CD8-positive, alpha-beta memory T cell (primary cell): ENCODE results near the gene INTS4. TPM values are rescaled to one million over a fixed set of nuclear protein-coding genes. Genes with fewer than 3 reads are reported as not detected.
"Not testable (repeated sequence)": the region's sequence is repeated elsewhere in the genome, so short reads cannot be mapped to it uniquely, and the experiment has no call there.

Experiments
- CTCF ChIA-PET: fragments of 350-600 bp; sonication (Branson Sonifier 250); formaldehyde crosslinking; loops from one replicate; lab custom pipeline; 2021; ENCODE audit warnings: antibody characterized with exemption; lab: Charles Lee
- POLR2A ChIA-PET: fragments of 350-600 bp; sonication (Branson Sonifier 250); formaldehyde crosslinking; loops from one replicate; lab custom pipeline; 2021; ENCODE audit warnings: antibody characterized with exemption; lab: Charles Lee
- DNase-seq, 5 donors: peaks; one replicate each; pipeline versions ENCODE4 v3.0.0 to v3.0.0-alpha.2; 2020 to 2022; ENCODE audit warnings: mixed read lengths in 1 of 5
- H3K27ac ChIP-seq: one replicate; pipeline ENCODE4 v1.7.0; 2013; ENCODE audit warnings: low read depth, mild to moderate bottlenecking, low read length, moderate library complexity
- H3K27me3 ChIP-seq: 2 replicates; pipeline ENCODE4 v1.7.0; 2013; ENCODE audit warnings: low read length, mild to moderate bottlenecking; ENCODE audit not compliant: insufficient read depth, poor library complexity, severe bottlenecking
- H3K36me3 ChIP-seq: 2 replicates; pipeline ENCODE4 v1.7.0; 2013; ENCODE audit warnings: mild to moderate bottlenecking, low read length, moderate library complexity; ENCODE audit not compliant: insufficient read depth
- H3K4me1 ChIP-seq: 2 replicates; pipeline ENCODE4 v1.7.0; 2013; ENCODE audit warnings: mild to moderate bottlenecking, low read length, moderate library complexity; ENCODE audit not compliant: insufficient read depth
- H3K4me3 ChIP-seq: 2 replicates; pipeline ENCODE4 v1.7.0; 2013; ENCODE audit warnings: mild to moderate bottlenecking, low read length
- H3K9me3 ChIP-seq: 2 replicates; pipeline ENCODE4 v1.7.0; 2013; ENCODE audit warnings: mild to moderate bottlenecking, low read length
- H3K27ac Mint-ChIP-seq, 8 donors: one replicate each; pipeline ENCODE4 v1.8.0; 2020 to 2021; ENCODE audit warnings: mixed read lengths in 8 of 8, mild to moderate bottlenecking in 6 of 8, inconsistent platforms in 3 of 8, moderate library complexity in 3 of 8
- H3K27me3 Mint-ChIP-seq, 2 donors: one replicate each; pipeline ENCODE4 v1.8.0; 2020 to 2021; ENCODE audit warnings: mixed read lengths in 2 of 2, mild to moderate bottlenecking in 1 of 2, moderate library complexity in 1 of 2
- H3K36me3 Mint-ChIP-seq, 3 donors: one replicate each; pipeline ENCODE4 v1.8.0; 2020 to 2021; ENCODE audit warnings: mixed read lengths in 3 of 3, inconsistent platforms in 1 of 3, mild to moderate bottlenecking in 1 of 3
- H3K4me1 Mint-ChIP-seq, 3 donors: one replicate each; pipeline ENCODE4 v1.8.0; 2020 to 2021; ENCODE audit warnings: mixed read lengths in 3 of 3, inconsistent platforms in 1 of 3, mild to moderate bottlenecking in 1 of 3
- H3K4me3 Mint-ChIP-seq, 7 donors: one replicate each; pipeline ENCODE4 v1.8.0; 2020 to 2021; ENCODE audit warnings: mixed read lengths in 7 of 7, mild to moderate bottlenecking in 6 of 7, moderate library complexity in 4 of 7, inconsistent platforms in 2 of 7
- H3K9me3 Mint-ChIP-seq, 5 donors: one replicate each; pipeline ENCODE4 v1.8.0; 2020 to 2022; ENCODE audit warnings: mixed read lengths in 5 of 5, mild to moderate bottlenecking in 3 of 5, moderate library complexity in 2 of 5, inconsistent platforms in 1 of 5
- polyA plus RNA-seq: library from polyadenylated mRNA; unstranded; fragments of 300-500 nt; fragmentation: Illumina TruSeq; gene quantifications from one replicate; pipeline ENCODE4 v1.2.3, GENCODE V29; 2021
- total RNA-seq, 2 experiments: library from RNA; stranded (reverse); gene quantifications; one replicate each; pipeline ENCODE4 v1.2.3, GENCODE V29; 2021

INTS4 gene
- total and polyA plus RNA-seq, 3 experiments from 2014 or later: 44.5 to 54.9 (median 52.2) TPM

DNA sequence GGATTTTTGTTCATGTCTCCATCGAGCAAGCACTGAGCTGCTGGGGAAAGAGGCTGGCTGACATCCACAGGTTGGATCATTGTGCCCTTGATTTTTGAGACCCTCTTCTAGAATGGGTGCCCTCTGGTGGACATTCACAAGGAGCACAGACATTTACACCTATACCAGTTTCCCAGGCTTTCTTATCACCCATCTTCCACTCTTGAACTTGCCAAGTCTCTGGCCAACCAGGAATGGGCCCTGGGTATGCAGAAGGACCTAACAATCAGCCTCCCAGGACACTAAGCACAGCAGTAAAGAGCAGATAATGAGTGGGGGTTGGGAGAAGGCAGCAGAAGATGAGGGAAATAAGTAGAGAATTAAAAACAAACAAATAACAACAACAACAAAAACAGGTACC, 5.7 kb upstream of the INTS4 start:
- no peaks in the 10 kb centered on the region for H3K36me3 ChIP-seq
- no peaks in the 10 kb centered on the region for H3K9me3 ChIP-seq
- Mint-ChIP-seq H3K27ac (peak overlapping the region in 2 of 8 donors; percentile 11 to 38), H3K36me3 (peaks cover 0 to 2% (median 0%) of the 10 kb centered on the region in 3 donors), H3K4me3 (peak overlapping the region in 1 of 7 donors; percentile 17), H3K4me1 (peaks cover 2 to 7% (median 5%) of the 10 kb centered on the region in 3 donors), H3K9me3 (no peaks in the 10 kb centered on the region), H3K27me3 (peaks cover 0 to 2% of the 10 kb centered on the region in 2 donors)
- ChIA-PET POLR2A (no interaction called here), CTCF (interaction anchor here (1.0 to 1.4 kb wide), 3 partner anchors 13 to 78 kb away, joined by 3 to 4 read pairs (median 3); no protein-coding TSS in a partner anchor)
- H3K27ac ChIP-seq: no peak overlapping the region
- H3K4me3 ChIP-seq: no peak overlapping the region
- H3K4me1 ChIP-seq: peaks cover 8% of the 10 kb centered on the region
- no peaks in the 10 kb centered on the region for H3K27me3 ChIP-seq
- DNase-seq: peak in 3 of 5 donors; percentile 28 to 52 (median 40)

DNA sequence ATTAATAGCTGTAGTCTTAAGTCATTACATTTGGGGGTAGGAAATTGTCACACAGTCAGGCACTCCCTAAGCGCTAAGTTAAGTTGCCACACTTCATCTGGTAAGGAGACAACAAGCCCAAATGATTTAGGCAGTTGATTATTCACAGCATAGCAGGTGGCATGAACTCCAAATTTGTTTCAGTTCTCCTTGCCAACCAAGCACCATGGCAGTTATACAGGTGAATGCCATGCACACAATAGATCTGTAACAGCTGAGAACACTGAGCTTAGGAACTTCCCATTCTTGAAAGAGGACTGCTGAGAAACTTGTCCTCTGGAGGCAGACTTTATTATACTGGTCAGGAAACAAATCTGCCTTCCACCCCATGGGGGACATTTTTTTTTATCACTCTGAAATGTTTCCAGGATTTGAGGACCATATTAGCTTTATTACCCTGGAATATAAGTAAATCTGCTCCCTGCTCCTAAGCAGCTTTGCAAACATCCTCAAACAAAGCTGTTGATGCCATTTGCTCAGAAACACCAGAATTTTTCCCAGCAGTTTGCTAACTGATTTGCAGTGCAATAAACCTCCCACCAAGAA, 5.1 kb upstream of the INTS4 start:
- H3K27ac ChIP-seq: no peak overlapping the region
- POLR2A ChIA-PET: no interaction called here

DNA sequence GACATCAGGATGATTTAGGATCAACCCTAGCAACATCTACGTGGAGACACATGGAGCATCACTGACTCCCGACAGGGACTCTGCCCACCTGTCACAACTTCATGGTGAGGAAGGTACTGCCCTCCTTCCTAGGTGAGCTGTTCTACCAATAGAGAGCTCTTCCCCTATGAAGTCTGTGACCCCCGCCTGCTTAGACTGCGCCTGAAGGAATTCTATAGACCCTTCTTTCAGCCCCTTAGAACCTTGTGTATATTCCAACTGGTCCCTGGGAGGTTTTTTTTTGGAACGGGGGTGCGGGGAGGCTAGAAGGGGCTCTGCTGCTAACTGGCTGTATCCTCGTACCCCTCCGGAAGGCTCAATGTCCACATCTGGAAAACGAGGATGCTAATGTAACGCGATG, 566 bp downstream of the INTS4 start:
- no peak for DNase-seq
- peak overlapping the region; percentile 82 for H3K4me3 ChIP-seq
- Mint-ChIP-seq H3K27me3 (no peaks in the 10 kb centered on the region), H3K4me1 (peaks cover 30 to 53% (median 43%) of the 10 kb centered on the region in 3 donors), H3K4me3 (peak overlapping the region; percentile 87 to 97 (median 93)), H3K9me3 (no peaks in the 10 kb centered on the region), H3K36me3 (peaks cover 0 to 19% (median 5%) of the 10 kb centered on the region in 3 donors), H3K27ac (peak overlapping the region; percentile 94 to 99 (median 96))
- POLR2A ChIA-PET: interaction anchor here (0.5 to 1.4 kb wide), 4 partner anchors 53 to 581 kb away, joined by 3 to 12 read pairs (median 6); partner anchors contain the start of genes AAMDC, NARS2 and RSF1
- H3K27me3 ChIP-seq: no peaks in the 10 kb centered on the region
- H3K9me3 ChIP-seq: no peaks in the 10 kb centered on the region
- H3K4me1 ChIP-seq: peaks cover 25% of the 10 kb centered on the region
- CTCF ChIA-PET: interaction anchor here (1.1 to 1.7 kb wide), 4 partner anchors 52 to 946 kb away, joined by 3 to 9 read pairs (median 5); partner anchors contain the start of genes ALG8, KCTD21 and USP35
- H3K36me3 ChIP-seq: no peaks in the 10 kb centered on the region
- H3K27ac ChIP-seq: peak overlapping the region; percentile 78

More for the DNA sequence above, 5.1 kb upstream of the INTS4 start:
- H3K36me3 ChIP-seq: no peaks in the 10 kb centered on the region
- no peaks in the 10 kb centered on the region for H3K9me3 ChIP-seq
- no peak overlapping the region for H3K4me3 Mint-ChIP-seq
- no peak for DNase-seq
- no peaks in the 10 kb centered on the region for H3K27me3 ChIP-seq
- peaks cover 0 to 2% (median 2%) of the 10 kb centered on the region in 3 donors for H3K36me3 Mint-ChIP-seq
- H3K27me3 Mint-ChIP-seq: peaks cover 0 to 2% of the 10 kb centered on the region in 2 donors
- CTCF ChIA-PET: interaction anchor here (0.6 to 1.4 kb wide), 4 partner anchors 12 to 224 kb away, joined by 3 to 4 read pairs (median 4); no protein-coding TSS in a partner anchor
- H3K4me3 ChIP-seq: no peak overlapping the region
- H3K9me3 Mint-ChIP-seq: no peaks in the 10 kb centered on the region
- peak overlapping the region in 1 of 8 donors; percentile 11 for H3K27ac Mint-ChIP-seq
- H3K4me1 ChIP-seq: peaks cover 10% of the 10 kb centered on the region
- peaks cover 7 to 14% (median 8%) of the 10 kb centered on the region in 3 donors for H3K4me1 Mint-ChIP-seq

DNA sequence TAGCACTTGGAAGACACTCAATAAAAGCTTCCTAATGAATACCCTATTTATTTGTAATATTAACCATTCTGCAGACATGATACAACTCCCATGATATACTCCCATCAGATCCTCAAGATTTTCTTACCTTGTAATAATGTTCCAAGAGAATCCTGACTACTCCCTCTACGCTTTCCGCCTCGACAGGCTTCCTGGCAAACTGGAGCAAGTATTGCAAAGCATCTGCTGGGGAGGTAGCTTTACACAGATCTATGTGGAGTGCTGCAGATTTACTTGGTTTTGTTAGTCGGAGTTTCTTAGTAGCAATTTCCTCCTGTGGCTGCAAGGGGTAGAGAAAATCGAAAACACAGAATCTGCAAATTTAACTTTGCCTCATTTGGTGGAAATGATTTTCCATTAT, 3.5 kb downstream of the INTS4 start:
- CTCF ChIA-PET: no interaction called here
- Histone ChIP-seq H3K4me3 (no peak overlapping the region), H3K9me3 (no peaks in the 10 kb centered on the region), H3K4me1 (peaks cover 25% of the 10 kb centered on the region), H3K27ac (no peak overlapping the region), H3K36me3 (no peaks in the 10 kb centered on the region), H3K27me3 (no peaks in the 10 kb centered on the region)
- Mint-ChIP-seq H3K9me3 (peaks cover 0 to 4% (median 0%) of the 10 kb centered on the region in 5 donors), H3K27me3 (no peaks in the 10 kb centered on the region), H3K4me1 (peaks cover 40 to 69% (median 56%) of the 10 kb centered on the region in 3 donors), H3K36me3 (peaks cover 11 to 45% (median 17%) of the 10 kb centered on the region in 3 donors), H3K27ac (no peak overlapping the region), H3K4me3 (peak overlapping the region in 2 of 7 donors; percentile 14 to 19)
- no peak for DNase-seq
- POLR2A ChIA-PET: no interaction called here

DNA sequence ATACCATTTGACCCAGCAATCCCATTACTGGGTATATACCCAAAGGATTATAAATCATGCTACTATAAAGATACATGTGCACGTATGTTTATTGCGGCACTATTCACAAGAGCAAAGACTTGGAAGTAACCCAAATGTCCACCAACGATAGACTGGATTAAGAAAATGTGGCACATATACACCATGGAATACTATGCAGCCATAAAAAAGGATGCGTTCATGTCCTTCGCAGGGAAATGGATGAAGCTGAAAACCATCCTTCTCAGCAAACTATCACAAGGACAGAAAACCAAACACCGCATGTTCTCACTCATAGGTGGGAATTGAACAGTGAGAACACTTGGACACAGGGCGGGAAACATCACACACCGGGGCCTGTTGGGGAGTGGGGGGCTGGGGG, 8.0 kb downstream of the INTS4 start:
- H3K27me3 Mint-ChIP-seq, H3K9me3 Mint-ChIP-seq, DNase-seq, H3K36me3 ChIP-seq, H3K4me3 Mint-ChIP-seq, H3K27ac ChIP-seq, H3K27me3 ChIP-seq, CTCF ChIA-PET, POLR2A ChIA-PET, H3K4me3 ChIP-seq, H3K9me3 ChIP-seq, H3K4me1 ChIP-seq: not testable (repeated sequence)
- H3K27ac Mint-ChIP-seq: peak overlapping the region in 1 of 8 donors; percentile 41
- H3K4me1 Mint-ChIP-seq: peaks cover 30 to 63% (median 47%) of the 10 kb centered on the region in 3 donors
- peaks cover 27 to 77% (median 41%) of the 10 kb centered on the region in 3 donors for H3K36me3 Mint-ChIP-seq

DNA sequence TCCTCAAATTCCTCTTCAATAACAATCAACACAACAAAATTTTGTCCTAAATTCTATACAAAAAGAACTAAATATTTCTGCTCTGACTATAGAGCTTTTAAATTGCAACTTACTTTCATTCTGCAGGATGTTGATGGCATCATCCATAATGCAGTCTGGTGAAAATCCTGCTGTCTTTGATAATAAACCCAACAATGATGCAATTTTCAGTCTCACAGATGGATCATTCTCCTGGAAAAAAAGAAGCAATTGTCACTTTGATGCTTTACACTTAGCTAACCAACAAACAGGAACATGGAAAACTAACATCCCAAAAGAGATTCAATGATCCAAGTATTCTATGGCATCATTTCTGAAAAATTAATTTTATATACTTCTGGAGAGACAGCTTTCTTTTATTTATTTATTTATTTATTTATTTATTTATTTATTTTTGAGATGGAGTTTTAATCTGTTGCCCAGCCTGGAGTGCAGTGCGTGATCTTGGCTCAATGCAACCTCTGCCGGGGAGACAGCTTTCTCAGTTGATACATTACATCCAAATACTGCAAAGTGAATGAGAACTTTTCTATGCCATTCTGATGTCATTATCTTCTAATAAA, 13.0 kb downstream of the INTS4 start:
- H3K4me1 Mint-ChIP-seq: peaks cover 22 to 43% (median 32%) of the 10 kb centered on the region in 3 donors
- peaks cover 24 to 85% (median 46%) of the 10 kb centered on the region in 3 donors for H3K36me3 Mint-ChIP-seq
- POLR2A ChIA-PET: interaction anchor here (0.6 kb wide), 2 partner anchors 13 to 544 kb away, joined by 3 to 7 read pairs; partner anchors contain the start of gene INTS4
- H3K27me3 ChIP-seq: no peaks in the 10 kb centered on the region
- no peak overlapping the region for H3K4me3 ChIP-seq
- CTCF ChIA-PET: no interaction called here
- H3K27me3 Mint-ChIP-seq: no peaks in the 10 kb centered on the region
- H3K27ac Mint-ChIP-seq: no peak overlapping the region
- no peaks in the 10 kb centered on the region for H3K9me3 ChIP-seq
- H3K27ac ChIP-seq: no peak overlapping the region
- H3K9me3 Mint-ChIP-seq: peaks cover 0 to 8% (median 0%) of the 10 kb centered on the region in 5 donors
- H3K4me3 Mint-ChIP-seq: no peak overlapping the region
- H3K4me1 ChIP-seq: no peaks in the 10 kb centered on the region
- DNase-seq: no peak
- H3K36me3 ChIP-seq: peaks cover 6% of the 10 kb centered on the region

DNA sequence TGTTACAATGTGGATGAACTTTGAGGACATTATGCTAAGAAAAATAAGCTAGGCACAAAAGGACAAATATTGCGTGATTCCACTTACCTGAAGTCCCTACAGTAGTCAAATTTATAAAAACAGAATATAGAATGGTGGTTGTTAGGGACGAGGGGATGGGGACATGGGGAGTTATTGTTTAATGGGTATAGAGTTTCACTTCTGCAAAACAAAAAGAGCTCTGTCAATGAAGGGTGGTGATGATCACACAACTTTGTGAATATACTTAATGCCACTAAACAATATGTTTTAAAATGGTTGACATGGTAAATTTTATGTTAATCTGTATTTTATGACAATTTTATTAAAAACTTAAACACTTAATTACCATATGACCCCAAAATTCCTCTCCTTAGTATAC, 26.1 kb downstream of the INTS4 start:
- no peaks in the 10 kb centered on the region for H3K27me3 Mint-ChIP-seq
- H3K4me3 Mint-ChIP-seq: no peak overlapping the region
- no peak overlapping the region for H3K27ac Mint-ChIP-seq
- no peaks in the 10 kb centered on the region for H3K4me1 Mint-ChIP-seq
- H3K36me3 Mint-ChIP-seq: peaks cover 15 to 50% (median 21%) of the 10 kb centered on the region in 3 donors
- no peak for DNase-seq
- ChIA-PET POLR2A (interaction anchor here (0.6 kb wide), 1 partner anchor 16 kb away, joined by 3 read pairs; no protein-coding TSS in a partner anchor), CTCF (no interaction called here)
- Histone ChIP-seq H3K36me3 (peaks cover 4% of the 10 kb centered on the region), H3K9me3 (no peaks in the 10 kb centered on the region), H3K27me3 (no peaks in the 10 kb centered on the region), H3K4me1 (no peaks in the 10 kb centered on the region), H3K4me3 (no peak overlapping the region), H3K27ac (no peak overlapping the region)
- H3K9me3 Mint-ChIP-seq: no peaks in the 10 kb centered on the region

DNA sequence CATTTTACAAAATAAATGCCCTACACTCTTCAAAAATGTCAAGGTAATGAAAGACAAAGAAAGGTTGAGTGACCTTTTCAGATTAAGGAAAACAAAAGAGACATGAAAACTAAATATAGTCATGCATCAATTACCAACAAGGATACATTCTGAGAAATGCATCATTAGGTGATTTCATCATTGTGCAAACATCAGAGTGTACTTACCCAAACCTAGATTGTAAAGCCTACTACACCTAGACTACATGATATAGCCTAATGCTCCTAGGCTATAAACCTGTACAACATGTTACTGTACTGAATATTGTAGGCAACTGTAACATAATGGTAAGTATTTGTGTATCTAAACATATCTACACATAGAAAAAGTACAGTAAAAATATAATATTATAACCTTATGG, 26.7 kb downstream of the INTS4 start:
- H3K27me3 Mint-ChIP-seq: no peaks in the 10 kb centered on the region
- no peak for DNase-seq
- H3K9me3 ChIP-seq: no peaks in the 10 kb centered on the region

More for the DNA sequence above, 26.7 kb downstream of the INTS4 start:
- Histone ChIP-seq H3K4me3 (no peak overlapping the region), H3K4me1 (no peaks in the 10 kb centered on the region), H3K27me3 (no peaks in the 10 kb centered on the region), H3K36me3 (peaks cover 4% of the 10 kb centered on the region), H3K27ac (no peak overlapping the region)
- H3K4me3 Mint-ChIP-seq: no peak overlapping the region
- H3K9me3 Mint-ChIP-seq: no peaks in the 10 kb centered on the region
- H3K36me3 Mint-ChIP-seq: peaks cover 12 to 45% (median 19%) of the 10 kb centered on the region in 3 donors
- H3K27ac Mint-ChIP-seq: no peak overlapping the region
- ChIA-PET CTCF (no interaction called here), POLR2A (no interaction called here)
- H3K4me1 Mint-ChIP-seq: no peaks in the 10 kb centered on the region
